K562 (cell line): Measurements from ENCODE around the gene SGMS1. TPM values are rescaled to one million over a fixed set of nuclear protein-coding genes. Genes with fewer than 3 reads are reported as not detected.

Experiments
- ATAC-seq: fragments of 200-7000 bp; cut with Tn5 transposase; 3 replicates; pipeline ENCODE4 v1.9.1; 2020; ENCODE audit warnings: moderate library complexity
- BruUV-seq: library from RNA; stranded (reverse); fragments of 400-500 nt; replicated peaks from 2 replicates; lab custom pipeline; 2021; lab: Mats Ljungman, UMichigan
- CTCF ChIA-PET: fragments of 300-600 bp; formaldehyde crosslinking; extraction: SDS; loops from one replicate; lab custom pipeline; 2021; ENCODE audit warnings: low intra/inter-chr PET ratio; lab: Yijun Ruan, JAX
- POLR2A ChIA-PET: fragments of 300-600, 350-650 bp; sonication (Branson Sonifier 250); formaldehyde crosslinking; extraction: SDS; loops from one replicate; lab custom pipeline; 2021; ENCODE audit warnings: antibody characterized with exemption, inconsistent platforms; lab: Yijun Ruan, JAX
- DNase-seq, 4 experiments: peaks; one replicate each; pipeline versions ENCODE4 v3.0.0 to v3.0.0-alpha.2; 2011 to 2018; ENCODE audit warnings: low spot score in 3 of 4, mixed read lengths in 3 of 4; ENCODE audit errors: extremely low read depth in 1 of 4
- FAIRE-seq: peaks from 2 replicates; lab custom pipeline; 2011; peaks lifted over from hg19 to GRCh38; lab: Jason Lieb, UNC
- H2AFZ ChIP-seq: 2 replicates; pipeline ENCODE4 v1.6.0; 2011; ENCODE audit warnings: low read depth, low read length, control low read depth, inconsistent platforms
- H3K27ac ChIP-seq: fragments of 200-600 bp; 3 replicates; pipeline ENCODE4 v1.8.0; 2011; ENCODE audit warnings: low read depth, mild to moderate bottlenecking, control low read depth, inconsistent platforms, low read length, moderate library complexity, mixed read lengths; ENCODE audit errors: extremely low read depth
- H3K27me3 ChIP-seq, 2 experiments: fragments of 300-600 bp in 1 of 2; 2 replicates in 1 of 2; 3 replicates in 1 of 2; pipeline versions ENCODE4 v1.6.0 to v1.8.0; 2011; ENCODE audit warnings: inconsistent platforms in 2 of 2, low read length in 2 of 2, mild to moderate bottlenecking in 1 of 2, mixed read lengths in 1 of 2, moderate library complexity in 1 of 2; ENCODE audit not compliant: control insufficient read depth in 2 of 2, insufficient read depth in 2 of 2
- H3K36me3 ChIP-seq: fragments of 300-600 bp; 3 replicates; pipeline ENCODE4 v1.8.0; 2011; ENCODE audit warnings: mild to moderate bottlenecking, low read length, inconsistent platforms; ENCODE audit not compliant: control insufficient read depth, insufficient read depth
- H3K4me1 ChIP-seq, 2 experiments: fragments of 200-600 bp in 1 of 2; replicated peaks in 1 of 2; 2 replicates in 1 of 2; 3 replicates in 1 of 2; pipeline versions ENCODE4 v1.5.1 to v1.8.0; 2011; ENCODE audit warnings: inconsistent platforms in 2 of 2, low read length in 2 of 2, mild to moderate bottlenecking in 1 of 2, mixed read lengths in 1 of 2, moderate library complexity in 1 of 2; ENCODE audit not compliant: control insufficient read depth in 2 of 2, insufficient read depth in 2 of 2
- H3K4me2 ChIP-seq: 2 replicates; pipeline ENCODE4 v1.6.1; 2011; ENCODE audit warnings: low read length, control low read depth, inconsistent platforms, mixed read lengths; ENCODE audit not compliant: insufficient read depth
- H3K4me3 ChIP-seq: fragments of 200-600 bp; sonication (generic), shearing (Covaris generic); 2 replicates; pipeline ENCODE4 v1.5.1; 2016; ENCODE audit warnings: control low read depth, inconsistent platforms
- H3K79me2 ChIP-seq: fragments of 200-600 bp; 3 replicates; pipeline ENCODE4 v1.8.0; 2011; ENCODE audit warnings: low read length, inconsistent platforms; ENCODE audit not compliant: control insufficient read depth, insufficient read depth
- H3K9ac ChIP-seq, 2 experiments: 2 replicates each; pipeline versions ENCODE4 v1.6.0 to v1.6.1; 2011; ENCODE audit warnings: low read depth in 2 of 2, low read length in 2 of 2, control low read depth in 1 of 2, inconsistent platforms in 1 of 2, mild to moderate bottlenecking in 1 of 2, mixed read lengths in 1 of 2; ENCODE audit not compliant: insufficient read depth in 1 of 2
- H3K9me1 ChIP-seq: one replicate; pipeline ENCODE4 v1.6.0; 2011; ENCODE audit warnings: inconsistent platforms, mild to moderate bottlenecking, low read length, moderate library complexity; ENCODE audit not compliant: control insufficient read depth, insufficient read depth
- H3K9me3 ChIP-seq: replicated peaks from 2 replicates; pipeline ENCODE4 v1.5.1; 2011; ENCODE audit warnings: low read depth, low read length, inconsistent platforms; ENCODE audit not compliant: control insufficient read depth, insufficient read depth
- H4K20me1 ChIP-seq: replicated peaks from 2 replicates; pipeline ENCODE4 v1.6.1; 2011; ENCODE audit warnings: low read length, inconsistent platforms, mixed read lengths; ENCODE audit not compliant: control insufficient read depth, insufficient read depth
- C11orf30 ChIP-seq: fragments of 450-650 bp; IDR thresholded peaks from 2 replicates; pipeline ENCODE4 v1.6.1; 2016; ENCODE audit warnings: low read depth, mild to moderate bottlenecking
- CXXC5 ChIP-seq: fragments of 250-450 bp; sonication (Bioruptor Pico); IDR thresholded peaks from 2 replicates; pipeline ENCODE4 v1.8.0; 2022; ENCODE audit warnings: inconsistent platforms, mild to moderate bottlenecking, moderate library complexity
- FOSL1 ChIP-seq: fragments of 200-800 bp; sonication (Bioruptor generic); conservative IDR thresholded peaks from 2 replicates; pipeline ENCODE4 v1.6.1; 2016; ENCODE audit warnings: missing genetic modification characterization, missing compliant biosample characterization
- HNRNPLL ChIP-seq: fragments of 200-400 bp; formaldehyde crosslinking; IDR thresholded peaks from 2 replicates; pipeline ENCODE4 v1.6.1; 2017; ENCODE audit warnings: low read length, low read depth, mild to moderate bottlenecking; ENCODE audit not compliant: poor library complexity, severe bottlenecking
- MTF1 ChIP-seq: fragments of 250-450 bp; sonication (Bioruptor Pico); IDR thresholded peaks from 2 replicates; pipeline ENCODE4 v1.9.0; 2021; ENCODE audit warnings: moderate library complexity, mild to moderate bottlenecking, inconsistent platforms, borderline replicate concordance
- NRF1 ChIP-seq, 2 experiments: fragments of 450-650 bp; IDR thresholded peaks in 1 of 2; conservative IDR thresholded peaks in 1 of 2; 2 replicates each; pipeline ENCODE4 v1.6.1; 2014; ENCODE audit warnings: mild to moderate bottlenecking in 2 of 2
- RBM25 ChIP-seq: fragments of 200-400 bp; formaldehyde crosslinking; IDR thresholded peaks from 2 replicates; pipeline ENCODE4 v1.6.1; 2018; ENCODE audit warnings: low read length, low read depth, moderate library complexity; ENCODE audit not compliant: severe bottlenecking
- TAF1 ChIP-seq: IDR thresholded peaks from 2 replicates; pipeline ENCODE4 v1.6.1; 2011; ENCODE audit warnings: mild to moderate bottlenecking, low read length, moderate library complexity; ENCODE audit not compliant: insufficient read depth, control insufficient read depth, severe bottlenecking; ENCODE audit errors: extremely low read depth
- ZNF507 ChIP-seq: conservative IDR thresholded peaks from 2 replicates; pipeline ENCODE4 v1.6.1; 2017; ENCODE audit warnings: missing genetic modification characterization, missing compliant biosample characterization
- ZNF561 ChIP-seq: fragments of 450-650 bp; formaldehyde crosslinking; conservative IDR thresholded peaks from 2 replicates; pipeline ENCODE4 v1.4.0; 2020; ENCODE audit warnings: mild to moderate bottlenecking, moderate library complexity
- WGBS: fragments of 100-300 bp; shearing (Covaris generic); methylation state at CpG from one replicate; pipeline ENCODE4 v1.1.6; 2016; ENCODE audit warnings: low coverage, mixed read lengths; ENCODE audit not compliant: insufficient coverage; ENCODE audit errors: missing lambda C conversion rate; 5-methylcytosine and 5-hydroxymethylcytosine counted together
- in situ Hi-C: fragments of 300-500 bp; cut with MboI; formaldehyde crosslinking; loops from 4 replicates; pipeline ENCODE4 v1.15.0; 2018; ENCODE audit warnings: inconsistent platforms, mixed read lengths
- intact Hi-C: fragments of 100-400 bp; cut with micrococcal nuclease; formaldehyde crosslinking; loops from 2 replicates; pipeline ENCODE4 v1.14.2; 2022
- polyA plus RNA-seq, 8 experiments: library from polyadenylated mRNA; depleted of rRNA in 4 of 8; stranded (reverse) in 5 of 8; unstranded in 3 of 8; fragments of >200 nt; fragmentation: Nextera tagmentation in 2 of 8; fragmentation: Illumina TruSeq in 1 of 8; extraction: Ambion mirVana in 2 of 8; extraction: Trizol in 1 of 8; gene quantifications; 2 replicates each; pipeline versions ENCODE4 v1.2.1 to v1.2.3, GENCODE V29; 2011 to 2014; ENCODE audit warnings: inconsistent platforms in 1 of 8, missing spikeins in 1 of 8
- total RNA-seq, 7 experiments: library from RNA; depleted of rRNA in 6 of 7; stranded (reverse); fragments of >200 nt in 6 of 7; fragmentation: Illumina TruSeq in 2 of 7; extraction: Trizol in 2 of 7; gene quantifications; 2 replicates each; pipeline versions ENCODE4 v1.2.1 to v1.2.3, GENCODE V29; 2011 to 2021; ENCODE audit warnings: low replicate concordance in 1 of 7
- TF ChIP-seq, protein P1 (sequence below): fragments of 450-650 bp; formaldehyde crosslinking; IDR thresholded peaks from 2 replicates; pipeline ENCODE4 v1.4.0; 2022; ENCODE audit warnings: missing genetic modification characterization
- TF ChIP-seq, protein P2 (sequence below): sonication (generic); formaldehyde crosslinking; IDR thresholded peaks from 2 replicates; pipeline ENCODE4 v1.8.0; 2022; ENCODE audit warnings: mild to moderate bottlenecking, missing genetic modification reagents
- TF ChIP-seq, protein P3 (sequence below): IDR thresholded peaks from 3 replicates; pipeline ENCODE4 v1.6.1; 2011; ENCODE audit warnings: borderline replicate concordance, mild to moderate bottlenecking; ENCODE audit not compliant: insufficient read length, insufficient read depth
- TF ChIP-seq, protein P4 (sequence below): fragments of 450-650 bp; formaldehyde crosslinking; IDR thresholded peaks from 2 replicates; pipeline ENCODE4 v1.4.0; 2022; ENCODE audit warnings: missing genetic modification characterization

SGMS1 gene
- total and polyA plus RNA-seq, 9 of the 15 experiments (the other 6 are each of a cell fraction or from before 2014, with no cell fraction given) = 22.6 to 232 (median 82.2) TPM

DNA sequence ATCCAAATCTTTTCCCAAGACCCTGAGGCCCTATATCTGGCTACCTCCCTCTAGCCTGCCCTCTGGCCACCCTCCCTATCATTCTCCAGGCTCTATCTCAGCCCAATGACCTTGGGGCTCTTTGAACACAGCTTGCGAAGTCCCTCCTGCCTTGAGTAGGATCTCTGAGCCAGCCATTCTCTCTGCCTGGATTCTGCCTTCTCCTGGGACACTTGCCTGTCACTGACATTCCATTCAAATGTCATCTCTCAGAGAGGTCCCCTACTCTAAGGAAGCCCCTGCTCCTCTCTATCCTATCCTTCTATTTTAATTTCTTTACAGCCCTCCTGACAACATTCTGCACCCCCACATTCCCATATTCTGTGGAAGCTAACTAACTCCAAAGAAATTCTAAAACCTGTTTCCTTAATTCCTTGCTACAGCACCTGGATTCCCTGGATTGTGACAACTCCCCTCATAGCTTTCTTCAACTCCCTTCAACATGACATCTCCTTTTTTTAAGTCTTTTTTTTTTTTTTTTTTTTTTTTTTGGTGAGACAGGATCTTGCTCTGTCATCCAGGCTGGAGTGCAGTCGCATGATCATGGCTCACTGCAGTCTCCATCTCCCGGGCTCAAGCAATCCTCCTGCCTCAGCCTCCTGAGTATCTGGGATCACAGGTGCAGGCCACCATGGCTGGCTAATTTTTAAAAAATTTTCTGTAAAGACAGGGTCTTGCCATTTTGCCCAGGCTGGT is 291.5 kb downstream of the SGMS1 start:
- WGBS = 8% methylated on average over 3 of the region's 3 CpGs
- FAIRE-seq (peak; percentile 67), DNase-seq (peak; percentile 44 to 83 (median 60)), ATAC-seq (peak; percentile 74)
- in situ Hi-C loops = no loop called here
- Histone ChIP-seq H3K36me3 (peaks cover 68% of the 10 kb centered on the region), H3K9me3 (no peaks in the 10 kb centered on the region), H3K4me1 (peaks cover 22 to 79% of the 10 kb centered on the region in 2 experiments), H3K4me3 (no peak overlapping the region), H3K79me2 (peaks cover 99% of the 10 kb centered on the region), H3K9ac (peak overlapping the region; percentile 52 to 76; a peak in 3 of 4 replicates), H2AFZ (no peak overlapping the region; the same call in 1 of the 2 replicates), H3K4me2 (peak overlapping the region; percentile 51), H3K9me1 (no peaks in the 10 kb centered on the region), H4K20me1 (no peaks in the 10 kb centered on the region), H3K27me3 (no peaks in the 10 kb centered on the region), H3K27ac (peak overlapping the region; percentile 97)
- CTCF ChIA-PET = no interaction called here
- POLR2A ChIA-PET = interaction anchor here (1.7 to 2.8 kb wide), 4 partner anchors 10 to 29 kb away, joined by 3 to 14 read pairs (median 8); no protein-coding TSS in a partner anchor
- intact Hi-C loops = no loop called here
- no TSS peak for BruUV-seq
- TF ChIP-seq, protein P1, sequence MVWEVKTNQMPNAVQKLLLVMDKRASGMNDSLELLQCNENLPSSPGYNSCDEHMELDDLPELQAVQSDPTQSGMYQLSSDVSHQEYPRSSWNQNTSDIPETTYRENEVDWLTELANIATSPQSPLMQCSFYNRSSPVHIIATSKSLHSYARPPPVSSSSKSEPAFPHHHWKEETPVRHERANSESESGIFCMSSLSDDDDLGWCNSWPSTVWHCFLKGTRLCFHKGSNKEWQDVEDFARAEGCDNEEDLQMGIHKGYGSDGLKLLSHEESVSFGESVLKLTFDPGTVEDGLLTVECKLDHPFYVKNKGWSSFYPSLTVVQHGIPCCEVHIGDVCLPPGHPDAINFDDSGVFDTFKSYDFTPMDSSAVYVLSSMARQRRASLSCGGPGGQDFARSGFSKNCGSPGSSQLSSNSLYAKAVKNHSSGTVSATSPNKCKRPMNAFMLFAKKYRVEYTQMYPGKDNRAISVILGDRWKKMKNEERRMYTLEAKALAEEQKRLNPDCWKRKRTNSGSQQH (CRISPR knock-in tag) = 0 out of 2 replicates have a peak, but pooled peaks have one; percentile 74
- TF ChIP-seq, protein P2, sequence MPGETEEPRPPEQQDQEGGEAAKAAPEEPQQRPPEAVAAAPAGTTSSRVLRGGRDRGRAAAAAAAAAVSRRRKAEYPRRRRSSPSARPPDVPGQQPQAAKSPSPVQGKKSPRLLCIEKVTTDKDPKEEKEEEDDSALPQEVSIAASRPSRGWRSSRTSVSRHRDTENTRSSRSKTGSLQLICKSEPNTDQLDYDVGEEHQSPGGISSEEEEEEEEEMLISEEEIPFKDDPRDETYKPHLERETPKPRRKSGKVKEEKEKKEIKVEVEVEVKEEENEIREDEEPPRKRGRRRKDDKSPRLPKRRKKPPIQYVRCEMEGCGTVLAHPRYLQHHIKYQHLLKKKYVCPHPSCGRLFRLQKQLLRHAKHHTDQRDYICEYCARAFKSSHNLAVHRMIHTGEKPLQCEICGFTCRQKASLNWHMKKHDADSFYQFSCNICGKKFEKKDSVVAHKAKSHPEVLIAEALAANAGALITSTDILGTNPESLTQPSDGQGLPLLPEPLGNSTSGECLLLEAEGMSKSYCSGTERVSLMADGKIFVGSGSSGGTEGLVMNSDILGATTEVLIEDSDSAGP (CRISPR knock-in tag) = no peak
- no peak for TF ChIP-seq NRF1 (conservative IDR thresholded peaks at IDR 0.05 in 1 of 2, IDR thresholded peaks at IDR 0.05 in 1 of 2)
- TF ChIP-seq ZNF561 (CRISPR knock-in tag) = 0 out of 2 replicates have a peak, but pooled peaks have one; percentile 17
- TF ChIP-seq CXXC5 (CRISPR knock-in tag) = peak; percentile 23; the same call in 1 of the 2 replicates
- TF ChIP-seq, protein P3, sequence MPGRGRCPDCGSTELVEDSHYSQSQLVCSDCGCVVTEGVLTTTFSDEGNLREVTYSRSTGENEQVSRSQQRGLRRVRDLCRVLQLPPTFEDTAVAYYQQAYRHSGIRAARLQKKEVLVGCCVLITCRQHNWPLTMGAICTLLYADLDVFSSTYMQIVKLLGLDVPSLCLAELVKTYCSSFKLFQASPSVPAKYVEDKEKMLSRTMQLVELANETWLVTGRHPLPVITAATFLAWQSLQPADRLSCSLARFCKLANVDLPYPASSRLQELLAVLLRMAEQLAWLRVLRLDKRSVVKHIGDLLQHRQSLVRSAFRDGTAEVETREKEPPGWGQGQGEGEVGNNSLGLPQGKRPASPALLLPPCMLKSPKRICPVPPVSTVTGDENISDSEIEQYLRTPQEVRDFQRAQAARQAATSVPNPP = no peak
- TF ChIP-seq TAF1 = peak; percentile 11
- TF ChIP-seq, protein P4, sequence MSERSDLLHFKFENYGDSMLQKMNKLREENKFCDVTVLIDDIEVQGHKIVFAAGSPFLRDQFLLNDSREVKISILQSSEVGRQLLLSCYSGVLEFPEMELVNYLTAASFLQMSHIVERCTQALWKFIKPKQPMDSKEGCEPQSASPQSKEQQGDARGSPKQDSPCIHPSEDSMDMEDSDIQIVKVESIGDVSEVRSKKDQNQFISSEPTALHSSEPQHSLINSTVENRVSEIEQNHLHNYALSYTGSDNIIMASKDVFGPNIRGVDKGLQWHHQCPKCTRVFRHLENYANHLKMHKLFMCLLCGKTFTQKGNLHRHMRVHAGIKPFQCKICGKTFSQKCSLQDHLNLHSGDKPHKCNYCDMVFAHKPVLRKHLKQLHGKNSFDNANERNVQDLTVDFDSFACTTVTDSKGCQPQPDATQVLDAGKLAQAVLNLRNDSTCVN (CRISPR knock-in tag) = 0 out of 2 replicates have a peak, but pooled peaks have one; percentile 64
- no peak for TF ChIP-seq ZNF507 (tag)
- no peak for TF ChIP-seq FOSL1
- peak; percentile 2 for TF ChIP-seq HNRNPLL
- TF ChIP-seq C11orf30 = no peak
- TF ChIP-seq RBM25 = peak; percentile 31
- TF ChIP-seq MTF1 (CRISPR knock-in tag) = no peak
